Stimulated activated naive CD8-positive, alpha-beta T cell treated with anti-CD3 and anti-CD28 coated beads, Interleukin-15, amount 100 ng/mL, for 72 hours (primary cell): Measurements from ENCODE around the gene ARHGEF16.

Source experiments
- ATAC-seq: fragments of 150-1000 bp; cut with Tn5 transposase; 2 replicates; pipeline ENCODE4 v1.10.0; 2021; ENCODE audit warnings: mild to moderate bottlenecking, moderate library complexity
- DNase-seq, 2 donors: peaks; one replicate each; pipeline ENCODE4 v3.0.0; 2021 to 2022
- H3K27ac Mint-ChIP-seq, 2 donors: one replicate each; pipeline ENCODE4 v1.8.0; 2022; ENCODE audit warnings: mild to moderate bottlenecking in 2 of 2, mixed read lengths in 2 of 2, moderate library complexity in 2 of 2
- H3K27me3 Mint-ChIP-seq: one replicate; pipeline ENCODE4 v1.8.0; 2022; ENCODE audit warnings: mixed read lengths
- H3K4me1 Mint-ChIP-seq: one replicate; pipeline ENCODE4 v1.8.0; 2022; ENCODE audit warnings: mild to moderate bottlenecking, mixed read lengths
- H3K4me3 Mint-ChIP-seq, 2 donors: one replicate each; pipeline ENCODE4 v1.8.0; 2022; ENCODE audit warnings: mild to moderate bottlenecking in 2 of 2, mixed read lengths in 2 of 2, moderate library complexity in 1 of 2
- H3K9me3 Mint-ChIP-seq, 2 donors: one replicate each; pipeline ENCODE4 v1.8.0; 2022; ENCODE audit warnings: mixed read lengths in 2 of 2

ARHGEF16 gene

GRCh38 chr1:3514404-3514803 is 59.9 kb downstream of the ARHGEF16 start:
- no peak overlapping the region for H3K4me3 Mint-ChIP-seq
- ATAC-seq, result peak; percentile 21
- no peak for DNase-seq
- H3K4me1 Mint-ChIP-seq, result no peaks in the 10 kb centered on the region
- H3K27me3 Mint-ChIP-seq, result no peaks in the 10 kb centered on the region
- H3K27ac Mint-ChIP-seq, result no peak overlapping the region
- H3K9me3 Mint-ChIP-seq, result no peaks in the 10 kb centered on the region

DNA sequence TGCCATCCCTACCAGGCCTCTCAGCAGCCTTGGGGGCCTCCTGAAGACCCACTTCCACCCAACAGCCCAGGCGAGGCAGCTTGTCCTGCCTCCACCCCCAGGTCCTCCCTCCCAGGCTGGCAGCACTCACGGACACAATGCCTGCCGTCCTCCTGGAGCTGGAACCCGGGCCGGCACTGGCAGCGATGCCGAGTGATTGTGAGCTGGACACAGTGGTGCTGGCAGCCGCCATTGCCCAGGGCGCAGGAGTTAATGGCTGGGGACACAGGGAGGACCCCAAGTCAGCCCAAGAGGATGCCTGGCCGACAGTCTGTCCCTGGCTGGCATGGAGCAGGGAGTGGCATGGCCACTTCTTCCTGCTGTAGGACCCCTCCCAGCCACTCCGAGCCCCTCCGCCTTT is 60.8 kb downstream of the ARHGEF16 start:
- DNase-seq, result no peak
- no peaks in the 10 kb centered on the region for H3K4me1 Mint-ChIP-seq

GRCh38 chr1:3515774-3516480 is 61.5 kb downstream of the ARHGEF16 start:
- no peak for DNase-seq
- Mint-ChIP-seq H3K9me3 (no peaks in the 10 kb centered on the region), H3K27me3 (no peaks in the 10 kb centered on the region), H3K4me1 (no peaks in the 10 kb centered on the region), H3K27ac (no peak overlapping the region), H3K4me3 (no peak overlapping the region)
- ATAC-seq, result no peak

More for the DNA sequence above, 60.8 kb downstream of the ARHGEF16 start:
- Mint-ChIP-seq H3K9me3 (no peaks in the 10 kb centered on the region), H3K27ac (peak overlapping the region in 1 of 2 donors; percentile 13), H3K4me3 (no peak overlapping the region), H3K27me3 (no peaks in the 10 kb centered on the region)
- ATAC-seq, result no peak

DNA sequence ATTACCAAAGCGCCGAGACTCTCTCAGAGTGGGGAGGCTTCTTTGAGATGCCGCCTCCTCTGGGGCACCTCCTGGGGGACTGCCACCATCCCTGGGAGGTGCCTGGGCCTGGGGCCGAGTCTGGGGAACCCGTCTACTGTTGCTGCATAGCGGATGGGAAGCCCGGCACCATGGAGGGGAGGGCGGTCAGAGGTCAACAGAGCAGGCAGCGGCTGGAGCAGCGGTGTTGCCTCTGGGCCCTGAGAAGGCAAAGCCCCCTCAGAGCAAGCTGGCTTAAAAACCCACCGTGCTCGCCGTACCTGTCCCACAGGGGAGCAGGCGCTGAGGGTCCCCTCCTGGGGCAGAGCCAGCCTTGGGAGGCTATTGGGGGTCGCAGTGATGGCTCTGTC is 62.0 kb downstream of the ARHGEF16 start:
- H3K4me3 Mint-ChIP-seq, result no peak overlapping the region
- H3K27ac Mint-ChIP-seq, result no peak overlapping the region
- no peaks in the 10 kb centered on the region for H3K4me1 Mint-ChIP-seq
- DNase-seq (no peak), ATAC-seq (no peak)
- no peaks in the 10 kb centered on the region for H3K27me3 Mint-ChIP-seq
- no peaks in the 10 kb centered on the region for H3K9me3 Mint-ChIP-seq

- no peak for ATAC-seq
- no peak overlapping the region for H3K4me3 Mint-ChIP-seq
- no peak for DNase-seq
- H3K27me3 Mint-ChIP-seq, result no peaks in the 10 kb centered on the region
- H3K9me3 Mint-ChIP-seq, result no peaks in the 10 kb centered on the region
- no peak overlapping the region for H3K27ac Mint-ChIP-seq
- no peaks in the 10 kb centered on the region for H3K4me1 Mint-ChIP-seq
Observed at GRCh38 chr1:3516911-3517675, 62.6 kb downstream of the ARHGEF16 start.

- Mint-ChIP-seq H3K4me1 (no peaks in the 10 kb centered on the region), H3K27ac (no peak overlapping the region), H3K27me3 (no peaks in the 10 kb centered on the region), H3K4me3 (no peak overlapping the region), H3K9me3 (no peaks in the 10 kb centered on the region)
- ATAC-seq (no peak), DNase-seq (peak; percentile 14 to 20)
Observed at GRCh38 chr1:3518256-3518655, 63.8 kb downstream of the ARHGEF16 start.

DNA sequence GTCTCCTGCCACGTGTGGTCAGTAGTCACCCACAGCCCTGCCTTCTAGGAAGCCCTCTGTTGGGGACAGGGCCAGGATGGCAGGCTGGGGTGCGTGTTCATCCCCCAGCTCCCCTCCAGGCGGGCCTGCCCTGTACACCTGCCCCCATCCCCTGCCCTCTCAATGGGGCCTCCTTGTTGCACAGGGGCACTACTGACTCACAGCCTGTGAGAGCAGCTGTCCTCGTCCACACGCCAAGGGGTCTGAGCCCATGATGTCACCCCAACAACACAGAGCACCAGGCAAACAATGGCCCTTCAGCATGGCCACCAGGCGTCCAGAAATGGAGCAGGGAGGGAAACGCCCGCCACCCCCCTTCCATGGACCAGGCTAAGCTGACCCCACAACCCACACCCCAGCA is 64.3 kb downstream of the ARHGEF16 start:
- ATAC-seq (no peak), DNase-seq (no peak)
- no peaks in the 10 kb centered on the region for H3K4me1 Mint-ChIP-seq
- H3K9me3 Mint-ChIP-seq, result no peaks in the 10 kb centered on the region
- no peak overlapping the region for H3K27ac Mint-ChIP-seq
- H3K27me3 Mint-ChIP-seq, result no peaks in the 10 kb centered on the region
- H3K4me3 Mint-ChIP-seq, result no peak overlapping the region

- H3K27me3 Mint-ChIP-seq, result no peaks in the 10 kb centered on the region
- no peak for ATAC-seq
- no peaks in the 10 kb centered on the region for H3K4me1 Mint-ChIP-seq
- H3K4me3 Mint-ChIP-seq, result no peak overlapping the region
- H3K27ac Mint-ChIP-seq, result no peak overlapping the region
- no peaks in the 10 kb centered on the region for H3K9me3 Mint-ChIP-seq
- no peak for DNase-seq
Observed at GRCh38 chr1:3519301-3519885, 64.9 kb downstream of the ARHGEF16 start.

- H3K4me1 Mint-ChIP-seq, result no peaks in the 10 kb centered on the region
- no peak overlapping the region for H3K27ac Mint-ChIP-seq
- H3K4me3 Mint-ChIP-seq, result no peak overlapping the region
- DNase-seq, result no peak
- H3K9me3 Mint-ChIP-seq, result no peaks in the 10 kb centered on the region
- no peaks in the 10 kb centered on the region for H3K27me3 Mint-ChIP-seq
- ATAC-seq, result no peak
Observed at GRCh38 chr1:3520419-3521378, 66.2 kb downstream of the ARHGEF16 start.

- no peak for ATAC-seq
Observed at GRCh38 chr1:3521426-3521825, 67.0 kb downstream of the ARHGEF16 start.

DNA sequence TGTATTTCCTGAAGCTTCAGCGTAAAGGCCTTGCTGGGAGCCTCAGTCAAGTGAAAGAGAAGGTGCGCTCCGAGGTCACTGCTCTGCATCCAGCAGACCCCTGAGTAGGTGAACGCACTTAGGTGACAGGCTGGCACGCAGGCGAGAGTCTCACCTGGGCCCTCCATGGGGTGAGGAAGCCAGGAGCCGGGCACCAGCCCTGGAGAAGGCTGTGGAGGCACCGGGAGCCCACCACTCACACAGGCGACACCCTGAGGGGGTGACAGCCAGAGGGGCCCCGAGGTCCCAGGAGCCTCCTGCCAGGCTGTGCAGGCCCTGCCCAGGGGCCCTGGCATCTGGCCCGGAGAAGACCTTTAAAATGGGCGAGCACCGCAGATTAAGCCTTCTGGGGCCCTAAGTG is 67.6 kb downstream of the ARHGEF16 start:
- H3K9me3 Mint-ChIP-seq, result no peaks in the 10 kb centered on the region
- peaks cover 5% of the 10 kb centered on the region for H3K4me1 Mint-ChIP-seq
- ATAC-seq (no peak), DNase-seq (no peak)
- no peaks in the 10 kb centered on the region for H3K27me3 Mint-ChIP-seq
- no peak overlapping the region for H3K27ac Mint-ChIP-seq
- H3K4me3 Mint-ChIP-seq, result no peak overlapping the region

More at GRCh38 chr1:3521426-3521825, 67.0 kb downstream of the ARHGEF16 start:
- Mint-ChIP-seq H3K9me3 (no peaks in the 10 kb centered on the region), H3K4me1 (peaks cover 5% of the 10 kb centered on the region), H3K4me3 (no peak overlapping the region), H3K27ac (no peak overlapping the region), H3K27me3 (no peaks in the 10 kb centered on the region)
- no peak for DNase-seq

GRCh38 chr1:3522564-3523265 is 68.2 kb downstream of the ARHGEF16 start:
- no peak for DNase-seq
- no peak for ATAC-seq
- H3K4me1 Mint-ChIP-seq, result peaks cover 5% of the 10 kb centered on the region
- H3K27me3 Mint-ChIP-seq, result no peaks in the 10 kb centered on the region
- H3K9me3 Mint-ChIP-seq, result no peaks in the 10 kb centered on the region
- H3K27ac Mint-ChIP-seq, result no peak overlapping the region
- H3K4me3 Mint-ChIP-seq, result no peak overlapping the region

DNA sequence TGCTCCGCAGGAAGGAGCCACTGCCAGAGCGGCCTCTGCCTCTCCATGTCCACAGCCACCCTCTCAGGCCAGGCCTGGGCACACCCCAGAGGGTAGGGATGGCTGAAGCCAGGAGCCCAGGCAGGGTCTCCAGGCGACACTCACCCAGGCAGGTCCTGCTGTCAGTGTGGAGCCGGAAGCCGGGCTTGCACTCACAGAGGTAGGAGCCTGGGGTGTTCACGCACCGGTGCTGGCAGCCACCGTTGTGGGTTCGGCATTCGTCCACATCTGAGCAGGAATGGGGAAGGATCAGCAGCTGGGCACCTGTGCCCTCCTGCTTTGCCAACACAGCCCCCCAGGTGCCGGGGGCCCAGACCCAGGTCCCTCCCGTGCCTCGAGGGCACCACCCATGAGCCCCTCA is 69.5 kb downstream of the ARHGEF16 start:
- Mint-ChIP-seq H3K4me1 (peaks cover 12% of the 10 kb centered on the region), H3K27ac (no peak overlapping the region), H3K27me3 (no peaks in the 10 kb centered on the region), H3K9me3 (no peaks in the 10 kb centered on the region), H3K4me3 (no peak overlapping the region)
- no peak for ATAC-seq
- DNase-seq, result no peak

DNA sequence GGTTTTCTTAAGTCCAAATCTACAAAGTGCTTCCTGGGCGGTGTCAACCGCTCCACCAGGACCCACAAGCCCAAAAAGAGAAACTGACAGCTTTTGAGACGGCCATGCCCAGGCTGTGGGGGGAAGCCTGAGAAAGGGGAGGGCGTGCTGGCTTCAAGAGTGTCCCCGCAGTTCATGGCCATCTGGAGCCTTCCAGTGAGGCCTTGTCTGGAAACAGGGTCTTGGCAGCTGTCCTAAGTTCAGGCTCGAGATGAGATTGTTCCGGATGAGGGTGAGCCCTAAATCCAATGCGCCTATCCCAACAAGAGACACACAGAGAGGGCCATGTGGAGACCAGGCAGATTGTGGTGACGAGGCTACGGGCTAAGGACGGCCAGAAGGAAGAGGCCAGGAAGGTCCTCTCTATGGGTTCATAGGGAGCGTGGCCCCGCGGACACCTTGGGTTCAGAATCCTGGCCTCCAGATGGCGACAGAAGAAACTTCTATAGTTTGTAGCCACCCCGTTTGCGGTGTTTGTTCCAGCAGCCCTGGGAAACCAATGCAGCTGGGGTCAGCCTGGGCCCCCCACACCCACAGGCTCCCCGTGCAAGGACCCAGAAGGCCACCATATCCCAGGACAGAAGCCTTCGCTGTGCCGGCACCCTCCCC is 70.2 kb downstream of the ARHGEF16 start:
- H3K27me3 Mint-ChIP-seq, result no peaks in the 10 kb centered on the region
- ATAC-seq (no peak), DNase-seq (no peak)
- no peak overlapping the region for H3K4me3 Mint-ChIP-seq
- H3K9me3 Mint-ChIP-seq, result no peaks in the 10 kb centered on the region
- no peak overlapping the region for H3K27ac Mint-ChIP-seq
- peaks cover 19% of the 10 kb centered on the region for H3K4me1 Mint-ChIP-seq
